OCI-LY7 (cell line): ENCODE data around the gene KCNC1.

Experiments
- EZH2phosphoT487 ChIP-seq: fragments of 200-600 bp; sonication (generic); IDR thresholded peaks from 2 replicates; pipeline ENCODE4 v1.6.1; 2018; ENCODE audit warnings: low read depth, borderline replicate concordance, mild to moderate bottlenecking, mixed run types, antibody characterized with exemption, low read length, moderate library complexity, mixed read lengths
- TF ChIP-seq, protein P1 (sequence below): fragments of 200-600 bp; sonication (generic); conservative IDR thresholded peaks from 2 replicates; pipeline ENCODE4 v1.5.1; 2014; ENCODE audit warnings: mild to moderate bottlenecking, antibody characterized with exemption, low read length, moderate library complexity, mixed read lengths

- TF ChIP-seq, protein P1, sequence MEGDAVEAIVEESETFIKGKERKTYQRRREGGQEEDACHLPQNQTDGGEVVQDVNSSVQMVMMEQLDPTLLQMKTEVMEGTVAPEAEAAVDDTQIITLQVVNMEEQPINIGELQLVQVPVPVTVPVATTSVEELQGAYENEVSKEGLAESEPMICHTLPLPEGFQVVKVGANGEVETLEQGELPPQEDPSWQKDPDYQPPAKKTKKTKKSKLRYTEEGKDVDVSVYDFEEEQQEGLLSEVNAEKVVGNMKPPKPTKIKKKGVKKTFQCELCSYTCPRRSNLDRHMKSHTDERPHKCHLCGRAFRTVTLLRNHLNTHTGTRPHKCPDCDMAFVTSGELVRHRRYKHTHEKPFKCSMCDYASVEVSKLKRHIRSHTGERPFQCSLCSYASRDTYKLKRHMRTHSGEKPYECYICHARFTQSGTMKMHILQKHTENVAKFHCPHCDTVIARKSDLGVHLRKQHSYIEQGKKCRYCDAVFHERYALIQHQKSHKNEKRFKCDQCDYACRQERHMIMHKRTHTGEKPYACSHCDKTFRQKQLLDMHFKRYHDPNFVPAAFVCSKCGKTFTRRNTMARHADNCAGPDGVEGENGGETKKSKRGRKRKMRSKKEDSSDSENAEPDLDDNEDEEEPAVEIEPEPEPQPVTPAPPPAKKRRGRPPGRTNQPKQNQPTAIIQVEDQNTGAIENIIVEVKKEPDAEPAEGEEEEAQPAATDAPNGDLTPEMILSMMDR = no peak
- no peak for TF ChIP-seq EZH2phosphoT487
These were observed 81.8 kb downstream of the KCNC1 start for GRCh38 chr11:17816232-17816931.
